Lower leg skin (tissue), 4 donors: ENCODE data around the gene ZBTB38. TPM values are rescaled to one million over a fixed set of nuclear protein-coding genes. Genes with fewer than 3 reads are reported as not detected.

Experiments
- DNase-seq, 2 donors: peaks; one replicate each; pipeline ENCODE4 v3.0.0-alpha.2; 2019; ENCODE audit warnings: low spot score in 2 of 2
- H3K4me3 ChIP-seq: fragments of 200-600 bp; sonication (generic); 2 replicates; pipeline ENCODE4 v1.5.1; 2017; ENCODE audit warnings: mild to moderate bottlenecking, low read depth; ENCODE audit not compliant: poor library complexity, severe bottlenecking
- POLR2A ChIP-seq, 2 donors: fragments of 450-650 bp; IDR thresholded peaks; one replicate each; pipeline ENCODE4 v1.6.1; 2016 to 2017; ENCODE audit warnings: antibody characterized with exemption in 2 of 2, mild to moderate bottlenecking in 1 of 2, moderate library complexity in 1 of 2
- WGBS, 2 donors: methylation state at CpG; one replicate each; pipeline ENCODE4 v1.1.5; 2018; 5-methylcytosine and 5-hydroxymethylcytosine counted together
- intact Hi-C: fragments of 100-400 bp; cut with DNase I; formaldehyde crosslinking; loops from one replicate; pipeline ENCODE4 v1.15.0; 2023; ENCODE audit warnings: low total_unique reads
- total RNA-seq, 4 donors: library from RNA; depleted of rRNA; stranded (reverse); fragments of >200 nt; gene quantifications; one replicate each; pipeline ENCODE4 v1.1.0, GENCODE V29; 2016
- TF ChIP-seq, protein P1 (sequence below), 3 donors: fragments of 450-650 bp; IDR thresholded peaks; one replicate each; pipeline ENCODE4 v1.5.1; 2016; ENCODE audit warnings: antibody characterized with exemption in 3 of 3, mild to moderate bottlenecking in 3 of 3, moderate library complexity in 2 of 3

Gene ZBTB38
- total RNA-seq, 4 donors from 2014 or later = 46.8 to 104 (median 72.6) TPM

DNA sequence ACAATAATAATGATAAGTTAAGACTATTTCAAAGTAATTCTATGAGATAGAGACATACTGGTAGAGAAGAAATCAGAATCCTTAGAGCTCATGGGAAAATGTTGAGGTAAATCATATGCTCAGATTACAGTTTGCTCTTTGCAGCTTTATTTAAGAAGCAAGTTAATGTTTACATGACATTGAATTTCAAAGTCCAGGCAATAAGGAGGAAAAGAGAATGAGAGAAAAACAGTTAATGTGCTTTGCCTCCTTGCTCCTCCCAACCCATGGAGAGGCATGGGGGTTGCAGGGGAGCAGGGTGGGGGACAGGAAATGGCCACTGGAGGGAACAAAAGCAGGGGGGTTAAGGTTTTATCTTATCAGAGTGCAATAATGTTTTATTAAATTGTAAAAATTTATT is 42.2 kb upstream of the ZBTB38 start:
- intact Hi-C loops = no loop called here

DNA sequence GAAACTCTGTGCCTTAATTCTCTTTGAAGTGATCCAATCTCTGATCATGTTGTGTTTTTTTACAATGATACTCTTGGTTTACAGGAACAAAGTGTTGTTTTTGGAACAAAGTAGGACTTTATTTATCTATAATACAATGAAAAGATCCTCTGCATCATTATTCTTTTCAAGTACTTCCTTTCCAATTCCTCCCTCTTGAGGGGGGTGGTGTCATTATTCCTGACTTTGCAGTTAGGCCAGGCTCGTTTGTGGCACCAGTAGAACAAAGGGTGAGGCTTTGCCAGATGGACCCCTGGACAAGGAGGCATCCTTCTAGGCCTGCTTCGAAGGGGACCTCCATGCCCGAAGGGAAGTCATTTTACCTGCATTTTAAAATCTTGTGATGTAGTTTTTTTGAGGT is 41.7 kb upstream of the ZBTB38 start:
- WGBS, 2 donors = 78 to 81% methylated on average over 3 of the region's 3 CpGs
- intact Hi-C loops = no loop called here
- no peak overlapping the region for H3K4me3 ChIP-seq
- no peak for DNase-seq
- TF ChIP-seq, protein P1, sequence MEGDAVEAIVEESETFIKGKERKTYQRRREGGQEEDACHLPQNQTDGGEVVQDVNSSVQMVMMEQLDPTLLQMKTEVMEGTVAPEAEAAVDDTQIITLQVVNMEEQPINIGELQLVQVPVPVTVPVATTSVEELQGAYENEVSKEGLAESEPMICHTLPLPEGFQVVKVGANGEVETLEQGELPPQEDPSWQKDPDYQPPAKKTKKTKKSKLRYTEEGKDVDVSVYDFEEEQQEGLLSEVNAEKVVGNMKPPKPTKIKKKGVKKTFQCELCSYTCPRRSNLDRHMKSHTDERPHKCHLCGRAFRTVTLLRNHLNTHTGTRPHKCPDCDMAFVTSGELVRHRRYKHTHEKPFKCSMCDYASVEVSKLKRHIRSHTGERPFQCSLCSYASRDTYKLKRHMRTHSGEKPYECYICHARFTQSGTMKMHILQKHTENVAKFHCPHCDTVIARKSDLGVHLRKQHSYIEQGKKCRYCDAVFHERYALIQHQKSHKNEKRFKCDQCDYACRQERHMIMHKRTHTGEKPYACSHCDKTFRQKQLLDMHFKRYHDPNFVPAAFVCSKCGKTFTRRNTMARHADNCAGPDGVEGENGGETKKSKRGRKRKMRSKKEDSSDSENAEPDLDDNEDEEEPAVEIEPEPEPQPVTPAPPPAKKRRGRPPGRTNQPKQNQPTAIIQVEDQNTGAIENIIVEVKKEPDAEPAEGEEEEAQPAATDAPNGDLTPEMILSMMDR (IDR thresholded peaks at IDR 0.05) = no peak

More for the DNA sequence above, 42.2 kb upstream of the ZBTB38 start:
- TF ChIP-seq, protein P1 (IDR thresholded peaks at IDR 0.05) = no peak
- TF ChIP-seq POLR2A (IDR thresholded peaks at IDR 0.05) = no peak
- no peak for DNase-seq
- no peak overlapping the region for H3K4me3 ChIP-seq

DNA sequence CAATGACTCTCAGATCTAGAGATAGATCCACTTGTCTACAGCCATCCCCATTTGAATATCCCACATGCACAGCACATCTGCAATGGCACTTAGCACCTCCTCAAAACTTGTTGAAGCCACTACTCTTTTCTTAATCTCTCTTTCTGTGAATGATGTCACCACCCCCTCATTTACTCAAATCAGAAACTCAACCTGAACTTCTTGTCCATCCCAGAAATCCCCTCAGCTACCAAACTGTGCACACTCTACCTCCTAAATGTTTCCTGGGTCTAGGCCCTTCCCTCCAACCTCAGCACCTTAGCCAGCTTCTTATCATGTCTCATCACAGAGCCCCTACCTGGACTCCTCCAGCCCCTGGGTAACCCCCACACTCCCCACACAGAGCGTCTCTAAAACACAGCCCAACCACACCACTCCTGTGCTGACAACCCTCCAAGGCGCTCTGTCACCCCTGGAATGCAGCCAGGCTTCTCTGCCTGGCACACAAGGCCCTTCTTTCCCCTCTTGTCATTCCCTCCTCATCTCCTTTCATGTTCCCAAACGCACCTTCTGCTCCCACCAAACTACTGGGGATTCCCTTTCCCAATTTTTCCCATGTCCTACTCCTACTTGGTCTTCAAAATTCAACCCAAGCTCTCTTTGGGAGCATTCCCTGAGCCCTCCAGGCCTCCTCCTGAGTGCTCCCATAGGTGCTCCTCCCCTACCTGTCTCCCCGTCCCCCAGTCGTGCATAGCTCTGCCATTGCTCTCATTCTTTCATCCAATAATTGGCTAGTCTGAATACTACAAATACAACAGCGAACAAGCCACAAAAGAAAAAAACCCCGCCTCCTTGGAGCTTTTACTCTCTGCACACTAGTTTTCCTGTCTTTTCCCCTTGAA is 39.8 kb upstream of the ZBTB38 start:
- WGBS, 2 donors = 69 to 78% methylated on average over 7 of the region's 7 CpGs
- TF ChIP-seq, protein P1 (IDR thresholded peaks at IDR 0.05) = no peak
- TF ChIP-seq POLR2A (IDR thresholded peaks at IDR 0.05) = no peak
- no peak for DNase-seq

DNA sequence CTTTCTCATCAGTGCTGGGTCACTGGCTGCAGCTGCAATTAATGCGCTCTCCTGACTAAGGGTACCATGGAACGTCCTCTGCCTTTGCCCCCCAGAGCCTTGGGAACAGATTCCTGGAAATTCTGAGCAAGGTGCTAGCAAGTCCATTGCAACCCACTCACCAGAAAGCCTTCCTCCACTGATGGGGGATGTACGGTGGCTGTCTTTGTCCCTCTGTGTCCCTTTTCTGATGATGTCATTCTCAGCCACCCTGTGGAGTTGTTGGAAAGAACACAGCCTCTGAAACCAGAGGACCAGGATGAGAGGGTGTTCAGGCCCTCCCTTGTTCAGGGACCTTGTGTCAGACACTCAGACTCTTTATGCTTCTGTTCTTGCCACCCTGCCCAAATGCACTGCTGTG is 38.1 kb upstream of the ZBTB38 start:
- WGBS, 2 donors = 94 to 100% methylated on average over 3 of the region's 3 CpGs
- intact Hi-C loops = no loop called here
- no peak for DNase-seq
- H3K4me3 ChIP-seq = no peak overlapping the region
- TF ChIP-seq, protein P1 (IDR thresholded peaks at IDR 0.05) = no peak
- TF ChIP-seq POLR2A (IDR thresholded peaks at IDR 0.05) = no peak

More for the DNA sequence above, 39.8 kb upstream of the ZBTB38 start:
- intact Hi-C loops = no loop called here
- H3K4me3 ChIP-seq = no peak overlapping the region

DNA sequence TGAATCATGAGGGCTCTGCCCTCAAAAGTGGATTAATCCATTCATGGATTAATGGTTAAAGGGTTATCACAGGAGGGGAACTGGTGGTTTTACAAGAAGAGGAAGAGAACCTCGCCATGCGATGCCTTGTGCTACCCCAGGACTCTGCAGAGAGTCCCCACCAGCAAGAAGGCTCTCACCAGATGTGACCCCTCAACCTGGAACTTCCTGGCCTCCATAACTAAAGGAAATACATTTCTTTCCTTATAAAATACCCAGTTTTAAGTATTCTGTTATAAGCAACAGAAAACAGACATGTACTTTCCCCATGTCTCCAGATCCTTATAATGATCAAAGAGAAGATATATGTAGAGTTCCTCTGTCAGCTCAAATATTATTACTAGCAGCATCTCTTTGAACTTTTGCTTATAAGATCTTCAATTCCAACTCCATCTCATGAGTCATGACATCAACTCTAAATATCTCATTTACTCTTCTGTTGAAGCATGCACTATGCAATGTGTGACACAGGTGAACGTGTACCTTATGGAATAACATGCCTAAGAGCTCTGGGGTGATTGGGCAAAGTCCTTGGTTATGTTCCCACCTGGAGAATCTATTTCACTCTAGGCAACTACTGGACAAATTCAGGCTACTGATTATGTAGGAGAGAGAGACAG is 37.5 kb upstream of the ZBTB38 start:
- WGBS, 2 donors = 91% methylated on average over 3 of the region's 3 CpGs
- H3K4me3 ChIP-seq = no peak overlapping the region
- intact Hi-C loops = no loop called here
- TF ChIP-seq, protein P1 (IDR thresholded peaks at IDR 0.05) = no peak
- no peak for TF ChIP-seq POLR2A (IDR thresholded peaks at IDR 0.05)
- no peak for DNase-seq
